HepG2 (cell line): ENCODE results near the gene PSMC4. TPM values are rescaled to one million over a fixed set of nuclear protein-coding genes. Genes with fewer than 3 reads are reported as not detected.

ENCODE experiments used
- HMG20B ChIP-seq: conservative IDR thresholded peaks from 2 replicates; pipeline ENCODE4 v1.6.1; 2016; ENCODE audit warnings: missing genetic modification reagents, missing compliant biosample characterization
- JARID2 ChIP-seq: sonication (generic); formaldehyde crosslinking; IDR thresholded peaks from 2 replicates; pipeline ENCODE4 v1.8.1; 2023; ENCODE audit warnings: missing genetic modification reagents, inconsistent platforms; ENCODE audit not compliant: insufficient replicate concordance
- KAT2B ChIP-seq: fragments of 150-350 bp; IDR thresholded peaks from 2 replicates; pipeline ENCODE4 v1.6.1; 2014; ENCODE audit warnings: low read depth, low read length, borderline replicate concordance
- KDM1A ChIP-seq: IDR thresholded peaks from 2 replicates; pipeline ENCODE4 v1.6.1; 2016; ENCODE audit warnings: missing compliant biosample characterization
- MEF2D ChIP-seq: sonication (generic); formaldehyde crosslinking; IDR thresholded peaks from 2 replicates; pipeline ENCODE4 v1.5.1; 2020; ENCODE audit warnings: mild to moderate bottlenecking, missing genetic modification reagents
- MTF2 ChIP-seq: sonication (generic); formaldehyde crosslinking; IDR thresholded peaks from 2 replicates; pipeline ENCODE4 v1.5.0; 2020; ENCODE audit warnings: missing genetic modification reagents, borderline replicate concordance
- NCOA2 ChIP-seq: sonication (generic); formaldehyde crosslinking; IDR thresholded peaks from 2 replicates; pipeline ENCODE4 v1.8.0; 2022; ENCODE audit warnings: inconsistent platforms
- NONO ChIP-seq, 2 experiments: fragments of 450-650 bp in 1 of 2; sonication (generic) in 1 of 2; formaldehyde crosslinking in 1 of 2; IDR thresholded peaks in 1 of 2; conservative IDR thresholded peaks in 1 of 2; 2 replicates each; pipeline versions ENCODE4 v1.6.1 to v1.8.0; 2017 to 2022; ENCODE audit warnings: mild to moderate bottlenecking in 1 of 2, missing genetic modification reagents in 1 of 2, moderate library complexity in 1 of 2
- RCOR2 ChIP-seq: IDR thresholded peaks from 2 replicates; pipeline ENCODE4 v1.6.1; 2016; ENCODE audit warnings: missing biosample characterization, missing genetic modification reagents
- SATB2 ChIP-seq: sonication (generic); formaldehyde crosslinking; IDR thresholded peaks from 2 replicates; pipeline ENCODE4 v1.5.0; 2020; ENCODE audit warnings: missing genetic modification reagents
- SIX4 ChIP-seq: sonication (generic); formaldehyde crosslinking; IDR thresholded peaks from 2 replicates; pipeline ENCODE4 v1.4.0; 2020; ENCODE audit warnings: missing genetic modification reagents
- SMAD3 ChIP-seq: sonication (generic); formaldehyde crosslinking; IDR thresholded peaks from 2 replicates; pipeline ENCODE4 v1.4.0; 2020; ENCODE audit warnings: missing genetic modification reagents
- SPEN ChIP-seq: sonication (generic); formaldehyde crosslinking; IDR thresholded peaks from 2 replicates; pipeline ENCODE4 v1.5.1; 2020; ENCODE audit warnings: low read depth, mild to moderate bottlenecking, missing genetic modification reagents
- XRCC5 ChIP-seq: fragments of 200-400 bp; formaldehyde crosslinking; optimal IDR thresholded peaks from 2 replicates; pipeline ENCODE3; 2017; ENCODE audit warnings: mild to moderate bottlenecking, low read length
- ZEB1 ChIP-seq: IDR thresholded peaks from 2 replicates; pipeline ENCODE4 v1.6.1; 2012; ENCODE audit warnings: mild to moderate bottlenecking, low read depth, inconsistent platforms; ENCODE audit not compliant: insufficient replicate concordance
- ZNF207 ChIP-seq: fragments of 450-650 bp; IDR thresholded peaks from 2 replicates; pipeline ENCODE4 v1.6.1; 2016; ENCODE audit warnings: antibody characterized with exemption, borderline replicate concordance
- ZNF570 ChIP-seq: sonication (generic); formaldehyde crosslinking; IDR thresholded peaks from 2 replicates; pipeline ENCODE4 v1.4.0; 2020; ENCODE audit warnings: mild to moderate bottlenecking, missing genetic modification reagents, borderline replicate concordance
- ZNF7 ChIP-seq: IDR thresholded peaks from 2 replicates; pipeline ENCODE4 v1.6.1; 2016; ENCODE audit warnings: missing biosample characterization, missing genetic modification reagents
- ZNF788 ChIP-seq: sonication (generic); formaldehyde crosslinking; IDR thresholded peaks from 2 replicates; pipeline ENCODE4 v1.5.0; 2020; ENCODE audit warnings: mild to moderate bottlenecking, missing genetic modification reagents, borderline replicate concordance
- ZSCAN5A ChIP-seq: sonication (generic); formaldehyde crosslinking; IDR thresholded peaks from 2 replicates; pipeline ENCODE4 v1.8.0; 2022; ENCODE audit warnings: mild to moderate bottlenecking, missing genetic modification reagents, borderline replicate concordance
- polyA plus RNA-seq, 8 experiments: library from polyadenylated mRNA; depleted of rRNA in 3 of 8; stranded (reverse) in 7 of 8; unstranded in 1 of 8; fragments of >200 nt; fragmentation: Illumina TruSeq in 4 of 8; extraction: Trizol in 4 of 8; gene quantifications; 2 replicates each; pipeline versions ENCODE4 v1.2.1 to v1.2.3, GENCODE V29; 2011 to 2016; ENCODE audit warnings: low read depth in 4 of 8, missing spikeins in 1 of 8, mixed read lengths in 1 of 8; ENCODE audit not compliant: insufficient read depth in 1 of 8
- total RNA-seq, 5 experiments: library from RNA; depleted of rRNA; stranded (reverse); fragments of >200 nt; fragmentation: Illumina TruSeq; extraction: Trizol; gene quantifications; 2 replicates each; pipeline ENCODE4 v1.2.3, GENCODE V29; 2016; ENCODE audit warnings: low read depth in 1 of 5
- TF ChIP-seq, protein P1 (sequence below): sonication (generic); formaldehyde crosslinking; IDR thresholded peaks from 2 replicates; pipeline ENCODE4 v1.4.0; 2020; ENCODE audit warnings: missing genetic modification reagents
- TF ChIP-seq, protein P2 (sequence below): sonication (generic); formaldehyde crosslinking; IDR thresholded peaks from 2 replicates; pipeline ENCODE4 v1.4.0; 2020; ENCODE audit warnings: missing genetic modification reagents, borderline replicate concordance
- TF ChIP-seq, protein P3 (sequence below): sonication (generic); formaldehyde crosslinking; conservative IDR thresholded peaks from 2 replicates; pipeline ENCODE4 v1.8.0; 2022; ENCODE audit warnings: low read depth, missing genetic modification reagents

Gene PSMC4
- total and polyA plus RNA-seq, 2 of the 13 experiments (the other 11 are each of a cell fraction or from before 2014, with no cell fraction given) = 49.9 to 160 TPM

DNA sequence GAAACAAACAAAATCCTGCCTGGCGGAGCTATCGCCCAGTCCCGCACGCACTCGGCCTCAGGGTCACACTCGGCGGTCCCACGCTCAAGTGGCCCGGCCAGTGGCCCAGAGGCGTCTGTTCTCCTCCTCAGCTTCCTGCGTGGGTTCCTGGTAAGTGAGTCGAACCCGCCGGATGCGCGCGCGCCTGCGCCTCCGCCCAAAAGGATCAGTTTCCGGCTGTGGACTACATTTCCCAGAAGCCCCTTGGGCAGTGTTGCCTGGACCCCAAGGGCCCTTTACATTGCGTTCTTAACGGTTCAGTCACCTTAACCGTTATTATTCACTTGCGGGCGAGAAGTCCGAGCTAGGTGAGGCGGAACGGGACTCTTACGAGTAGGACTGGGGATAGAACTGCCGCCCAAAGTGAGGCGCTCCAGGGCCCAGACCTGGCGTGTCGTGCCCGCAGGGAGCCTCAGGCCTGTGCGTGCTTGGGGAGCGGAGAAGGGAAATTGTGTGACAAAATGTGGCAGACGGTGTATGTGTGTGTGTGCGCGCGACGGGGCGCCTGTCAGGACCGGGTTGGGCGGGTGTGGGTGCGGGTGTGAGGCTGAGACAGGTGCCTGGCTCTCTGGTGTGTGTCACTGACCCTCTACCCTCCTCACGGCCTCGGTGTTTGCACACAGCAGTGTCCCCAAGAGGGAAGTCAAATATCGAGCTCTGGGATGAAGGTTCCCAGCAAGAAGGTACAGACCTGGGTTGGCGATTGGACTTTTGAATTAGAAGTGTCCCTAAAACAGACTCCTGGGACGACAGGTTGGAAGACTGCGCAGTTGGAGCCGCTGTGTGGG lies 26.1 kb downstream of the PSMC4 start, which contains the start of gene ZNF546 (continued):
- TF ChIP-seq ZNF207 = no peak
- TF ChIP-seq ZNF7 (CRISPR knock-in tag) = 0 out of 2 replicates have a peak, but pooled peaks have one; percentile 25
- no peak for TF ChIP-seq KDM1A (CRISPR knock-in tag)
- peak; percentile 39 for TF ChIP-seq JARID2
- TF ChIP-seq SPEN (CRISPR knock-in tag) = 0 out of 2 replicates have a peak, but pooled peaks have one; percentile 47
- no peak for TF ChIP-seq ZNF570 (CRISPR knock-in tag)
- peak; percentile 38; the same call in 1 of the 2 replicates for TF ChIP-seq ZSCAN5A
- 0 out of 2 replicates have a peak, but pooled peaks have one; percentile 17 for TF ChIP-seq RCOR2
- TF ChIP-seq HMG20B (CRISPR knock-in tag) = no peak
- peak; percentile 71 for TF ChIP-seq SMAD3
- TF ChIP-seq SIX4 (CRISPR knock-in tag) = peak; percentile 68; the same call in 1 of the 2 replicates
- no peak for TF ChIP-seq NCOA2 (CRISPR knock-in tag)
- TF ChIP-seq, protein P1, sequence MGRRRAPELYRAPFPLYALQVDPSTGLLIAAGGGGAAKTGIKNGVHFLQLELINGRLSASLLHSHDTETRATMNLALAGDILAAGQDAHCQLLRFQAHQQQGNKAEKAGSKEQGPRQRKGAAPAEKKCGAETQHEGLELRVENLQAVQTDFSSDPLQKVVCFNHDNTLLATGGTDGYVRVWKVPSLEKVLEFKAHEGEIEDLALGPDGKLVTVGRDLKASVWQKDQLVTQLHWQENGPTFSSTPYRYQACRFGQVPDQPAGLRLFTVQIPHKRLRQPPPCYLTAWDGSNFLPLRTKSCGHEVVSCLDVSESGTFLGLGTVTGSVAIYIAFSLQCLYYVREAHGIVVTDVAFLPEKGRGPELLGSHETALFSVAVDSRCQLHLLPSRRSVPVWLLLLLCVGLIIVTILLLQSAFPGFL (CRISPR knock-in tag) = no peak
- no peak for TF ChIP-seq NONO (IDR thresholded peaks at IDR 0.05)
- TF ChIP-seq NONO (CRISPR knock-in tag; conservative IDR thresholded peaks at IDR 0.05) = peak; percentile 87
- TF ChIP-seq, protein P2, sequence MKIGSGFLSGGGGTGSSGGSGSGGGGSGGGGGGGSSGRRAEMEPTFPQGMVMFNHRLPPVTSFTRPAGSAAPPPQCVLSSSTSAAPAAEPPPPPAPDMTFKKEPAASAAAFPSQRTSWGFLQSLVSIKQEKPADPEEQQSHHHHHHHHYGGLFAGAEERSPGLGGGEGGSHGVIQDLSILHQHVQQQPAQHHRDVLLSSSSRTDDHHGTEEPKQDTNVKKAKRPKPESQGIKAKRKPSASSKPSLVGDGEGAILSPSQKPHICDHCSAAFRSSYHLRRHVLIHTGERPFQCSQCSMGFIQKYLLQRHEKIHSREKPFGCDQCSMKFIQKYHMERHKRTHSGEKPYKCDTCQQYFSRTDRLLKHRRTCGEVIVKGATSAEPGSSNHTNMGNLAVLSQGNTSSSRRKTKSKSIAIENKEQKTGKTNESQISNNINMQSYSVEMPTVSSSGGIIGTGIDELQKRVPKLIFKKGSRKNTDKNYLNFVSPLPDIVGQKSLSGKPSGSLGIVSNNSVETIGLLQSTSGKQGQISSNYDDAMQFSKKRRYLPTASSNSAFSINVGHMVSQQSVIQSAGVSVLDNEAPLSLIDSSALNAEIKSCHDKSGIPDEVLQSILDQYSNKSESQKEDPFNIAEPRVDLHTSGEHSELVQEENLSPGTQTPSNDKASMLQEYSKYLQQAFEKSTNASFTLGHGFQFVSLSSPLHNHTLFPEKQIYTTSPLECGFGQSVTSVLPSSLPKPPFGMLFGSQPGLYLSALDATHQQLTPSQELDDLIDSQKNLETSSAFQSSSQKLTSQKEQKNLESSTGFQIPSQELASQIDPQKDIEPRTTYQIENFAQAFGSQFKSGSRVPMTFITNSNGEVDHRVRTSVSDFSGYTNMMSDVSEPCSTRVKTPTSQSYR = no peak
- 0 out of 2 replicates have a peak, but pooled peaks have one; percentile 36 for TF ChIP-seq MEF2D (CRISPR knock-in tag)
- TF ChIP-seq, protein P3, sequence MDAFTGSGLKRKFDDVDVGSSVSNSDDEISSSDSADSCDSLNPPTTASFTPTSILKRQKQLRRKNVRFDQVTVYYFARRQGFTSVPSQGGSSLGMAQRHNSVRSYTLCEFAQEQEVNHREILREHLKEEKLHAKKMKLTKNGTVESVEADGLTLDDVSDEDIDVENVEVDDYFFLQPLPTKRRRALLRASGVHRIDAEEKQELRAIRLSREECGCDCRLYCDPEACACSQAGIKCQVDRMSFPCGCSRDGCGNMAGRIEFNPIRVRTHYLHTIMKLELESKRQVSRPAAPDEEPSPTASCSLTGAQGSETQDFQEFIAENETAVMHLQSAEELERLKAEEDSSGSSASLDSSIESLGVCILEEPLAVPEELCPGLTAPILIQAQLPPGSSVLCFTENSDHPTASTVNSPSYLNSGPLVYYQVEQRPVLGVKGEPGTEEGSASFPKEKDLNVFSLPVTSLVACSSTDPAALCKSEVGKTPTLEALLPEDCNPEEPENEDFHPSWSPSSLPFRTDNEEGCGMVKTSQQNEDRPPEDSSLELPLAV = no peak
- 0 out of 2 replicates have a peak, but pooled peaks have one; percentile 35 for TF ChIP-seq ZNF788 (CRISPR knock-in tag)
- no peak for TF ChIP-seq ZEB1
- no peak for TF ChIP-seq KAT2B
- TF ChIP-seq SATB2 = peak; percentile 72; the same call in 1 of the 2 replicates
- no peak for TF ChIP-seq MTF2 (CRISPR knock-in tag)
- TF ChIP-seq XRCC5 = peak; percentile 74
